ENCODE data around the gene PRKG1.
"Not testable (repeated sequence)": the region's sequence is repeated elsewhere in the genome, so short reads cannot be mapped to it uniquely, and the experiment has no call there.

Gene PRKG1

GRCh38 chr10:51542853-51543252 lies 468.6 kb downstream of the PRKG1 start:
- no peak for DNase-seq

DNA sequence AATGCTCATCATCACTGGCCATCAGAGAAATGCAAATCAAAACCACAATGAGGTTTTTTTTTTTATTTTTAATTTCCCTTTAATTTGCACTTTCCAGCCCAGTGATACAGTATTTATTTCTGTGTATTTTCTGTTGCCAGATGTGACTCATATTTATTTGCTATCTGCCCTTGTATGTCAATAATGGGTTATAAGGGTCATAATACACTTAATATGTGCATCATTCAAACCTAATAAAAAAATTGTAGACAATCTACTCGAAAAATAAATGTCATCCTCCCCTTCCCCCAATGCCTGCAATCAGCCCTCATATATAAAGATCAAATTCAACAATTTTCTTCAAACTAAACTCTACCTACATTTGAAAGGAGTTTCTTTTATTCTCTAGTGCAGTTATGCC lies 470.6 kb downstream of the PRKG1 start:
- no peak for DNase-seq

DNA sequence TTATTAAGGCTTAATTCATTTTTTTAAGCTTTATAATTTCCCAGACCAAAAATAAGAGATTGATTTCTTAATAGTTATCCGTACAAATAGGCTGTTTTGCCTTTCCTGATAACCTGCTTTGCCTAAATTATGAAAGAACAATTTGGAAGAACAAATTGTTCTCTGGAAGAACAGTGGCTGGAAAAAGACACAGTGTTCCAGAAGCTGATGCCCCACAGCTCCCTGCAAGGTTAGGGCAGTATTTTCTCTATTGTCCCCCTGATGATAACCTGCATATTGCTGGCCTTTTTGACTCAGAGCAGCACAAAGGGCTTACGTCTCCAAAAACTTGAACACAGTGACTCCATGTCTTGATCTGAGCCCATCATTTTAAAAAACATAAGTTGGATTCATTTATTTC lies 473.7 kb downstream of the PRKG1 start:
- no peak for DNase-seq

GRCh38 chr10:51552879-51553278 lies 478.6 kb downstream of the PRKG1 start:
- DNase-seq, result no peak

DNA sequence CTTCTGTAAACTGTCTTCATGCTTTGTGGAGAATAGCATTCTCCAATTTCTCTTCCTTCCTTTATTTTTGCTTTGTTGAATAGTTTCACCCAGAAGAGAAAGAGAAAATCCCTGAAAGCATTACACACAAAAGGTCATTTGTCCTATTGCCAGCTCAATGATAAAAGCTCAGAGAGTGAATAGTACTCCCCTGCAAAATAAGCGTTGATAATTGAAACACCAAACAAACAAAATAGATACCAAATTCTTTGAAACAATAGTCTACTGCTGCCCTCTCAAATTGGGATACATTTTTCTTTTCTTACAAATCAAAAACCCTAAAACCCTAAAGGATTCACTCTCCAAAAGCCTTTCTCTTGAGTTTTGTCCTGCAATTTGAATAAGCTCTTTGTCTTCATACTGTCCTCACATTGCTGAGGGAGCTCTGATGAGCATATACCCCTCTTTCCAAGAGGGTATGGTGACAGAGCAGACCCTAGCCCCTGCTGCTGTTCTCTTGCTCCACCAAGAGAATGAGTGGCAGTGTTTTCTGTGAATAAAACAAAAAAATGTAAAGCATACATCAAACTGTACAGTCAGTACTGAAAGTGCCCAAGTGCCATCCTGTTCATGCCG lies 490.7 kb downstream of the PRKG1 start:
- DNase-seq, result no peak

GRCh38 chr10:51567271-51567670 lies 493.0 kb downstream of the PRKG1 start:
- DNase-seq, result no peak

DNA sequence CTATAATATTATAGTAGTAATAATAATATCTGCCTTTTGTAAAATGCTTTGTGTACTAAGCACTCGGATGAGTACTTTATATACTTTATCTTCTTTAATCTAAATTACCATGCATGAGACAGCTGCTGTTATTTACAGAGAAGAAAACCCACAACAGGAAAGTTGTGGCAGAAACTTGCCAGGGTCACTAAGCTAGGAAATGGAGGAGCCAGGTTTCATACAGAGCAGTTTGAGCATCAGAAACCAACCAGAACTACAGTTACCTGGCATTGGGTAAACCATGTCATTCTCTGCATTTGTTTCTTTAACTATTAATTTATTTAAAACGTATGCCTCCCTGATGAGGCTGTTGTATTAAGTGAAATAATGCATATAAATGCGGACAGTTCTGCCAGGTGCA lies 495.2 kb downstream of the PRKG1 start:
- no peak for DNase-seq

DNA sequence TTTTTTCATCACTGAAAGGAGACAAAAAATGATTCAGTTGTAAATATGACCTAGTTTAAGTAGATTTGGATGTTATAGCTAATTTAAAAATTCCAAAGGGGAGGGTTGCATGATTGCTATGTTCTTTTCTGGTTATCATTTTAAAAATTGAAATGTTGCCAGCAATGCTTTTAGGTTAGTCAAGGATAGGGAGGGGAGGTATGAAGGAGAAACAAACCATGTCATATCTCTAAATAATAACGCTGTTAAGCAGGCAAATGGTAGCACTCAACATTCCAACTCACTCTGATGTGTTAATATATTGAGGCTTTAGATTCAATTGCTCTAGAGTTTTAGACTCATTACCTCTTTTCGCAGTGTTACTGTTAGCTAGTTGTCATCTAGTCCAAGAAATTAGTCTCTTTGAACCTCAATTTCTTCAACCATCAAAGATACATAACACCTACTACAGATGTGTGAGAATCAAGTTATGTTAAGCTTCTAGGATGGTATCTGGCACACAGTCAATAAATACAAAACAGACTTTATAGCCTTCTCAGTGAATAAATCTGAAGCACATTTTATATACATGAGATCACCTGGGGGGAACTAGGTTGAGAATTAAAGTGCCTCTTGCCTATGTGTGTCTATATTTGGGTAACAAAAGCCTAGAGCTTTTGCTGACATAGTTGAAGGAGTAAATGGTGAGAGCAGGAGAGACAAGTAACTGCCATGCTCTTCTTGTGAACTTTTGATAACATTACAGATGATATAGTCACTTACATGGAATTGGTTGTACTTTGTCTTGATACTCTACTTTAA lies 500.2 kb downstream of the PRKG1 start:
- no peak for DNase-seq

DNA sequence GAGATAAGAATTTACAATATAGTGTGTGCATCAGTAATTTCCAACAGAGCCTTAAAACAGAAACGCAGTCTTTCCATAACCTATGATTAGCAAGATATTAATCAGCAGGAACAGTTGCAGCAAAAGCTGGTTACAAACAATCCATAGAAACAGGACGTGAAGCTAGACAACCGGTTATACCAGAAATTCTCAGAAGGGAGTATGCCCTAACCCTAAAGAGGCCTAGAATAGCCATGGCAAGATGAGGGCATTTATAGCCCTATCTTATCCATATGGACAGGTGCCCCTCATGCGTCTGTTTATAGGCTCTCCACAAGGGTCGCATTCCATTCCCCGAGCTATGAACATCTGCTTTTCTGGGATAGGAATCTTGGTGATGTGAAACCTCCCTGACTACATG lies 506.9 kb downstream of the PRKG1 start:
- DNase-seq, result not testable (repeated sequence)

DNA sequence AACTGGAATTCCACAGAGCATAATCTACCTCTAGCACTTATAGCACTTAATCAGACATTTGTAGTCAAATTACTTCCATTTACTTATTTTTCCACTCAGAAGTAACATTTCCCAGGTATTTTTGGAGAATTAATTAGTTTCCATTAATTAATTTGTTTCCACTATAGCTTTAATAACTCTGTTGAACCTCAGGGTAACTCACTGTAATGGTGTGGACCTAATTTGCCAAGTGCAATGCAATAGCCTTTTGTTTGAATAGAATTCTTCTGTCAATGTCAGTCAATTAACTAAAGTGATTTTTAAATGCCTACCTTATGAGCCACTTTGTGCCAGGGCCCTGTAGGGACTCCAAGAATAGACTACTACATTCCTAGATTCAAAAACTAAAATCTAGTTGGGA lies 509.7 kb downstream of the PRKG1 start:
- DNase-seq, result no peak

DNA sequence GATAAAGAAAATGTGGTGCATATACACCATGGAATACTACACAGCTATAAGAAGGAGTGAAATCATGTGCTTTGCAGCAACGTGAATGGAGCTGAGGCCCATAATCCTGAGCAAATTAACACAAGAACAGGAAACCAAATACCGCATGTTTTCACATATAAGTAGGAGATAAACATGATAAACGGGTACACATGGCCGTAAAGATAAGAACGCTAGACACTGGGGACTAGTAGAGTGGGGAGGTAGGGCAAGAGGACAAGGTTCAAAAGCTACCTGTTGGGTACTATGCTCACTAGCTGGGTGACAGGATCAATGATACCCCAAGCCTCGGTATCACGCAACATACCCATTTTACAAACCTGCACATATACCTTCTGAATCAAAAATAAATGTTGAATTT lies 511.5 kb downstream of the PRKG1 start:
- DNase-seq, result no peak

GRCh38 chr10:51588984-51589383 lies 514.7 kb downstream of the PRKG1 start:
- no peak for DNase-seq

GRCh38 chr10:51590818-51591217 lies 516.5 kb downstream of the PRKG1 start:
- no peak for DNase-seq

DNA sequence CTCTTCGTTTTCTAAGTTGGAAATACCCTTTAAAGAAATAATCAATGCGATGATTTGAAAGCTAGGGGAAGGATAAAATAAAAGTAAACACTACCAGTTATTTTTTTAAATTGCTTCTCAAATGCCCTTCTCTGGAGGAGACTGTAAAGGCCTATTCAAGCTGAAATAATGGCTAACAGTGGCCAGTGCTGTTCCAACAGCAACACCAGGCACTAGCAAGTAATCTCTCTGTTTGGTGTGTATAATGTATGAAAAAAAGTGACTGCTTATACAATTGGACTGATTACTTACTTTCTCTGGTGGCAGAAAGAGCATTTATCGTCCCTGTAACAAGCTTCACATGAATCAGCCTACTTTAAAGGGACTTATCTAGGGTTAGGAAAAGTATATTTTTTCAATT lies 522.4 kb downstream of the PRKG1 start:
- DNase-seq, result no peak

DNA sequence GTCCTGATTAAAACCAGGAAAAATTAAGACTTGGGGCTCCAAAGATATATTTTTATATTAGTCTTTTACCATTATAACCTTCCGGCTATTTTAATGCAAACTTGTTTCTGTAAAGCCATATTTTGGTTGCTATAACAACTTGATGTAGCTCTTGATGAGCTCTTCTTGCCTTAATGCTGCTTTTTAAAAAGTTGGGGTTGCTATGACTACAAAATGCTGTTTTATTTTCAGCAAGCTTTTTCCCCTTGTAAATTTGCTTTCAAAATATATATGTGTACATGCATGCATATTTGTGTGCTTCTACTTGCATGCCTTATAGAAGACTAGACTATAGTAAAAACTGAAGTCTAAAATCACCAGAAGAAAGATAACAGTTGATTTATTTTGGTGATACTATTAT lies 525.4 kb downstream of the PRKG1 start:
- no peak for DNase-seq

DNA sequence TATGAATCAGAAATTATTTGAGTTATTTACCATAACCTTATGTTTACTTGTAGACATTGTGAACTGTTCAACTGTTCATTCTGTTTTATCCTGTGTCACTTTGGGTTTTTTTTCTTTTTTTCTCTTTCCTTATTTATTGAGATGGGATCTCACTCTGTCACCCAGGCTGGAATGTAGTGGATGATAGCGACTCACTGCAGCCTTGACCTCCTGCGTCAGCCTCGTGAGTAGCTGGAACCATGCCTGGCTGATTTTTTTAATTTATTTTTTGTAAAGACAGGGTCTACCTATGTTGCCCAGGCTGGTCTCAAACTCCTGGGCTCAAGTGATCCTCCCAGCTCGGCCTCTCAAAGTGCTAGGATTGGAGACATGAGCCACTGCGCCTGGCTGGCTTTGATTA lies 528.0 kb downstream of the PRKG1 start:
- DNase-seq, result no peak

- DNase-seq, result no peak
These were observed 530.3 kb downstream of the PRKG1 start for GRCh38 chr10:51604579-51604978.

GRCh38 chr10:51606825-51607462 lies 532.7 kb downstream of the PRKG1 start:
- no peak for DNase-seq

DNA sequence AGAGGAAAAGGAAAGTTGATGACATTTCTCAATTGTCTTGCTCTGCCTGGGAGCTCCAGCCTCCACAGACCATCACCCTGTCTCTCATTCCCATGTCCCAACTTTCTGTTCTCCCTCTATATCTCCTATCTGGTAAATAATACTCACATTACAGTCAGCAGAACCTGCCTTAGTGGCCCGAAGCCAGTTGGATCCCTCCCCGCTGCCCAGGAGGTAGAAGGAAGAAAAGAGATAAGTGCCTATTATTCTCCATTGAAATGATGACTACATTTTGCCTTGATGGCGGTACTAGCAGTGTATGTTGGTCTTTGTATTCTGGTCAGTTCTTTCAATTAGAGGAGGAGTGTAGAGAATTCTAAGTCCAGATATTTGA lies 533.2 kb downstream of the PRKG1 start:
- no peak for DNase-seq

GRCh38 chr10:51608211-51608610 lies 533.9 kb downstream of the PRKG1 start:
- DNase-seq, result no peak

DNA sequence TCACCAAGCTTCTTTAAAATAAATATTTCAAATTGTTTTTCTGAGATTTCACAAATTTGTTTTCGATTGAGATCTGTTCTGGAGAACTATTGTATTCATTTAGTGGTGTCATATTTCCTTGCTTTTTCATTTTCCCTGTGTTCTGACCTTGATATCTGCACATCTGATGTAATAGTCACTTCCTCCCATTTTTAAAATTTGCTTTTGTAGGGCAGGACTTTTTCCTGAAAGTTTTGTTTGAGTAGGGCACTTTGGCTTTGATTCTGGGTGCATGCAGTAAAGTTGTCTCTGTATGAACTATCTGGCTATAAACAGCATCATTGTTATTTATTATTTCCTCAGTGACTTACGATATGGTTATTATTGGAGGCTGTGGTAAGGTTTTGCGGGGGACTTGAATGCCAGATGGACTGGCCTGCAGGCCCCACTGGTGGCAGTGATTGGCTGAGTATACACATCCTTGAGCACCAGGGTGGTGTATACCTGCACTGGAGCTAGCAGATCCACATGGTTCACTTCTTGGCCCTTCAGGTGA lies 541.5 kb downstream of the PRKG1 start:
- DNase-seq, result no peak

GRCh38 chr10:51617576-51618235 lies 543.4 kb downstream of the PRKG1 start:
- no peak for DNase-seq

GRCh38 chr10:51619365-51619764 lies 545.1 kb downstream of the PRKG1 start:
- no peak for DNase-seq

DNA sequence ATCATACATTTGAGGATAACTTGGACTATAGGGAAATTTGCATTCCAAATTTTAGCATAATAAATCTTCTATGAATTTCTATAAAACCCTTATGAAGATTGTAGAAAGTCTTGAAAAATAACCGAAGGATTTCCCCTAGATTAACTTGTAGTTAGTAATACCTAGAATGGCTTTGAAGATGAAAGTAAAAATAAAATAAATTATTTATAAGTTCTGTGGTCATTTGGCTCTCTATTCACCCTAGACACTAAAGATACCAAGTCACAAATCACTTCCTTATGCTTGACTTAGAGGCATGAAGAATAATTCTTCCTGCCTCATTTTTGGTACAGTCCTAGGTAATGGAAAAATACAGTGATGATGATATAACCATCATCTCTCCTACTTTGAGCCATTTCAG lies 545.8 kb downstream of the PRKG1 start:
- no peak for DNase-seq
